ENCODE results near the gene CYTH4.

Gene CYTH4

GRCh38 chr22:37273846-37274225, 8.5 kb upstream of the CYTH4 start:
- Histone ChIP-seq H4K8ac (ENCODE audit: low read depth, low read length) (no peak overlapping the region), H3K27ac (ENCODE audit: low read depth, low read length) (no peak overlapping the region), H3K79me1 (ENCODE audit: low read length) (no peaks in the 10 kb centered on the region), H3K9ac (ENCODE audit: low read length) (no peak overlapping the region), H3K4me2 (ENCODE audit: low read length) (no peak overlapping the region), H3K4me3 (ENCODE audit: low read length) (no peak overlapping the region), H3K56ac (ENCODE audit: low read length) (no peak overlapping the region), H2BK15ac (replicated peaks; ENCODE audit: low read depth) (no peak overlapping the region), H3K4ac (ENCODE audit: low read depth, low read length) (no peak overlapping the region), H2BK120ac (ENCODE audit: low read depth, low read length) (no peak overlapping the region), H3K4me1 (ENCODE audit: control insufficient read depth, low read depth, low read length) (no peaks in the 10 kb centered on the region), H4K5ac (ENCODE audit: low read length) (no peak overlapping the region), H3K18ac (ENCODE audit: low read length) (no peak overlapping the region), H3K23ac (ENCODE audit: low read length) (no peak overlapping the region), H2AK5ac (ENCODE audit: low read length) (no peak overlapping the region), H3K36me3 (ENCODE audit: control insufficient read depth, insufficient read depth, low read length) (no peaks in the 10 kb centered on the region), H2BK5ac (ENCODE audit: low read length) (no peak overlapping the region), H3K79me2 (ENCODE audit: control insufficient read depth, insufficient read depth, low read length) (no peaks in the 10 kb centered on the region), H3K27me3 (ENCODE audit: insufficient read depth, low read length, poor library complexity) (no peaks in the 10 kb centered on the region)
- DNase-seq: no peak
- WGBS (ENCODE audit: extremely low coverage, insufficient coverage, low lambda C conversion rate): no CpG with 5 or more reads among the region's 8 CpGs

GRCh38 chr22:37274380-37274862, 7.9 kb upstream of the CYTH4 start:
- H3K27me3 ChIP-seq (ENCODE audit: insufficient read depth, low read length, poor library complexity): no peaks in the 10 kb centered on the region
- H2AK5ac ChIP-seq (ENCODE audit: low read length): no peak overlapping the region
- H2BK120ac ChIP-seq (ENCODE audit: low read depth, low read length): no peak overlapping the region
- H3K23ac ChIP-seq (ENCODE audit: low read length): no peak overlapping the region
- no peak overlapping the region for H3K4ac ChIP-seq (ENCODE audit: low read depth, low read length)
- H3K9ac ChIP-seq (ENCODE audit: low read length): no peak overlapping the region
- no peak overlapping the region for H4K5ac ChIP-seq (ENCODE audit: low read length)
- no peak overlapping the region for H3K56ac ChIP-seq (ENCODE audit: low read length)
- H3K18ac ChIP-seq (ENCODE audit: low read length): no peak overlapping the region
- H3K27ac ChIP-seq (ENCODE audit: low read depth, low read length): no peak overlapping the region
- no peaks in the 10 kb centered on the region for H3K4me1 ChIP-seq (ENCODE audit: control insufficient read depth, low read depth, low read length)
- H3K79me2 ChIP-seq (ENCODE audit: control insufficient read depth, insufficient read depth, low read length): no peaks in the 10 kb centered on the region
- no peaks in the 10 kb centered on the region for H3K36me3 ChIP-seq (ENCODE audit: control insufficient read depth, insufficient read depth, low read length)
- H3K79me1 ChIP-seq (ENCODE audit: low read length): no peaks in the 10 kb centered on the region
- no peak overlapping the region for H2BK5ac ChIP-seq (ENCODE audit: low read length)
- no peak overlapping the region for H3K4me3 ChIP-seq (ENCODE audit: low read length)
- H2BK15ac ChIP-seq (replicated peaks; ENCODE audit: low read depth): no peak overlapping the region
- DNase-seq: no peak
- H4K8ac ChIP-seq (ENCODE audit: low read depth, low read length): no peak overlapping the region
- no CpG with 5 or more reads among the region's 12 CpGs for WGBS (ENCODE audit: extremely low coverage, insufficient coverage, low lambda C conversion rate)
- no peak overlapping the region for H3K4me2 ChIP-seq (ENCODE audit: low read length)

GRCh38 chr22:37275134-37275533, 7.2 kb upstream of the CYTH4 start:
- H3K4ac ChIP-seq (ENCODE audit: low read depth, low read length): no peak overlapping the region
- no peak overlapping the region for H3K27ac ChIP-seq (ENCODE audit: low read depth, low read length)
- no peak for DNase-seq
- no peak overlapping the region for H3K4me2 ChIP-seq (ENCODE audit: low read length)
- no peak overlapping the region for H3K9ac ChIP-seq (ENCODE audit: low read length)
- H3K4me1 ChIP-seq (ENCODE audit: control insufficient read depth, low read depth, low read length): no peaks in the 10 kb centered on the region
- no peaks in the 10 kb centered on the region for H3K36me3 ChIP-seq (ENCODE audit: control insufficient read depth, insufficient read depth, low read length)
- no peaks in the 10 kb centered on the region for H3K27me3 ChIP-seq (ENCODE audit: insufficient read depth, low read length, poor library complexity)
- H2BK5ac ChIP-seq (ENCODE audit: low read length): no peak overlapping the region
- no peak overlapping the region for H3K23ac ChIP-seq (ENCODE audit: low read length)
- H3K79me1 ChIP-seq (ENCODE audit: low read length): no peaks in the 10 kb centered on the region
- no peaks in the 10 kb centered on the region for H3K79me2 ChIP-seq (ENCODE audit: control insufficient read depth, insufficient read depth, low read length)
- no peak overlapping the region for H4K8ac ChIP-seq (ENCODE audit: low read depth, low read length)
- no CpG with 5 or more reads among the region's 11 CpGs for WGBS (ENCODE audit: extremely low coverage, insufficient coverage, low lambda C conversion rate)
- no peak overlapping the region for H2BK15ac ChIP-seq (replicated peaks; ENCODE audit: low read depth)
- H3K56ac ChIP-seq (ENCODE audit: low read length): no peak overlapping the region
- no peak overlapping the region for H2AK5ac ChIP-seq (ENCODE audit: low read length)
- H2BK120ac ChIP-seq (ENCODE audit: low read depth, low read length): no peak overlapping the region
- H4K5ac ChIP-seq (ENCODE audit: low read length): no peak overlapping the region
- H3K4me3 ChIP-seq (ENCODE audit: low read length): no peak overlapping the region
- H3K18ac ChIP-seq (ENCODE audit: low read length): no peak overlapping the region

GRCh38 chr22:37275622-37276021, 6.7 kb upstream of the CYTH4 start:
- Histone ChIP-seq H3K79me2 (ENCODE audit: control insufficient read depth, insufficient read depth, low read length) (no peaks in the 10 kb centered on the region), H3K23ac (ENCODE audit: low read length) (no peak overlapping the region), H3K4ac (ENCODE audit: low read depth, low read length) (no peak overlapping the region), H3K27ac (ENCODE audit: low read depth, low read length) (no peak overlapping the region), H3K4me2 (ENCODE audit: low read length) (no peak overlapping the region), H3K56ac (ENCODE audit: low read length) (no peak overlapping the region), H2BK15ac (replicated peaks; ENCODE audit: low read depth) (no peak overlapping the region), H2BK5ac (ENCODE audit: low read length) (no peak overlapping the region), H3K36me3 (ENCODE audit: control insufficient read depth, insufficient read depth, low read length) (no peaks in the 10 kb centered on the region), H3K4me1 (ENCODE audit: control insufficient read depth, low read depth, low read length) (no peaks in the 10 kb centered on the region), H2AK5ac (ENCODE audit: low read length) (no peak overlapping the region), H3K4me3 (ENCODE audit: low read length) (no peak overlapping the region), H3K79me1 (ENCODE audit: low read length) (no peaks in the 10 kb centered on the region), H3K27me3 (ENCODE audit: insufficient read depth, low read length, poor library complexity) (no peaks in the 10 kb centered on the region), H3K9ac (ENCODE audit: low read length) (no peak overlapping the region), H2BK120ac (ENCODE audit: low read depth, low read length) (no peak overlapping the region), H4K5ac (ENCODE audit: low read length) (no peak overlapping the region), H3K18ac (ENCODE audit: low read length) (no peak overlapping the region), H4K8ac (ENCODE audit: low read depth, low read length) (no peak overlapping the region)
- DNase-seq: no peak
- no CpG with 5 or more reads among the region's 5 CpGs for WGBS (ENCODE audit: extremely low coverage, insufficient coverage, low lambda C conversion rate)

- no peak overlapping the region for H3K9ac ChIP-seq (ENCODE audit: low read length)
- H3K23ac ChIP-seq (ENCODE audit: low read length): no peak overlapping the region
- H4K5ac ChIP-seq (ENCODE audit: low read length): no peak overlapping the region
- H3K27me3 ChIP-seq (ENCODE audit: insufficient read depth, low read length, poor library complexity): no peaks in the 10 kb centered on the region
- no peaks in the 10 kb centered on the region for H3K79me1 ChIP-seq (ENCODE audit: low read length)
- no peak overlapping the region for H2BK5ac ChIP-seq (ENCODE audit: low read length)
- H3K4me3 ChIP-seq (ENCODE audit: low read length): no peak overlapping the region
- no peak overlapping the region for H2BK120ac ChIP-seq (ENCODE audit: low read depth, low read length)
- no peak overlapping the region for H4K8ac ChIP-seq (ENCODE audit: low read depth, low read length)
- no peak overlapping the region for H3K4me2 ChIP-seq (ENCODE audit: low read length)
- no peak for DNase-seq
- no peak overlapping the region for H2BK15ac ChIP-seq (replicated peaks; ENCODE audit: low read depth)
- no peaks in the 10 kb centered on the region for H3K79me2 ChIP-seq (ENCODE audit: control insufficient read depth, insufficient read depth, low read length)
- no peak overlapping the region for H3K18ac ChIP-seq (ENCODE audit: low read length)
- no peaks in the 10 kb centered on the region for H3K4me1 ChIP-seq (ENCODE audit: control insufficient read depth, low read depth, low read length)
- no peak overlapping the region for H2AK5ac ChIP-seq (ENCODE audit: low read length)
- no peaks in the 10 kb centered on the region for H3K36me3 ChIP-seq (ENCODE audit: control insufficient read depth, insufficient read depth, low read length)
- no peak overlapping the region for H3K27ac ChIP-seq (ENCODE audit: low read depth, low read length)
- no peak overlapping the region for H3K4ac ChIP-seq (ENCODE audit: low read depth, low read length)
- WGBS (ENCODE audit: extremely low coverage, insufficient coverage, low lambda C conversion rate): no CpG with 5 or more reads among the region's 2 CpGs
- no peak overlapping the region for H3K56ac ChIP-seq (ENCODE audit: low read length)
Observed at GRCh38 chr22:37276776-37277175, 5.5 kb upstream of the CYTH4 start.

GRCh38 chr22:37277384-37277783, 4.9 kb upstream of the CYTH4 start:
- Histone ChIP-seq H2BK15ac (replicated peaks; ENCODE audit: low read depth) (no peak overlapping the region), H2BK5ac (ENCODE audit: low read length) (no peak overlapping the region), H2AK5ac (ENCODE audit: low read length) (no peak overlapping the region), H3K27ac (ENCODE audit: low read depth, low read length) (no peak overlapping the region), H3K36me3 (ENCODE audit: control insufficient read depth, insufficient read depth, low read length) (no peaks in the 10 kb centered on the region), H3K4me2 (ENCODE audit: low read length) (no peak overlapping the region), H2BK120ac (ENCODE audit: low read depth, low read length) (no peak overlapping the region), H3K79me1 (ENCODE audit: low read length) (no peaks in the 10 kb centered on the region), H4K8ac (ENCODE audit: low read depth, low read length) (no peak overlapping the region), H3K18ac (ENCODE audit: low read length) (no peak overlapping the region), H3K4me1 (ENCODE audit: control insufficient read depth, low read depth, low read length) (no peaks in the 10 kb centered on the region), H3K56ac (ENCODE audit: low read length) (no peak overlapping the region), H4K5ac (ENCODE audit: low read length) (no peak overlapping the region), H3K4me3 (ENCODE audit: low read length) (no peak overlapping the region), H3K23ac (ENCODE audit: low read length) (no peak overlapping the region), H3K27me3 (ENCODE audit: insufficient read depth, low read length, poor library complexity) (no peaks in the 10 kb centered on the region), H3K9ac (ENCODE audit: low read length) (no peak overlapping the region), H3K79me2 (ENCODE audit: control insufficient read depth, insufficient read depth, low read length) (no peaks in the 10 kb centered on the region), H3K4ac (ENCODE audit: low read depth, low read length) (no peak overlapping the region)
- WGBS (ENCODE audit: extremely low coverage, insufficient coverage, low lambda C conversion rate): no CpG with 5 or more reads among the region's 11 CpGs
- DNase-seq: no peak
